AG04449 (cell line): ENCODE data around the gene FICD.

Source experiments
- CTCF ChIA-PET: fragments of 350-600 bp; formaldehyde crosslinking; extraction: SDS; loops from one replicate; lab custom pipeline; 2021; ENCODE audit warnings: antibody characterized with exemption; lab: Yijun Ruan, JAX
- POLR2A ChIA-PET: fragments of 400-600, 350-600 bp; formaldehyde crosslinking; extraction: SDS; loops from one replicate; lab custom pipeline; 2020; ENCODE audit warnings: antibody characterized with exemption, inconsistent platforms; lab: Yijun Ruan, JAX
- DNase-seq: peaks from one replicate; pipeline ENCODE4 v3.0.0-alpha.2; 2010; ENCODE audit warnings: low read depth, low spot score
- H3K4me3 ChIP-seq: 2 replicates; pipeline ENCODE4 v1.5.1; 2011; ENCODE audit warnings: low read depth, mild to moderate bottlenecking, control low read depth, low read length
- TF ChIP-seq, protein P1 (sequence below): IDR thresholded peaks from one replicate; pipeline ENCODE4 v1.5.1; 2011; ENCODE audit warnings: mild to moderate bottlenecking, moderate library complexity, low read length, control low read depth, inconsistent platforms; ENCODE audit not compliant: insufficient read depth; ENCODE audit errors: missing control alignments

The FICD gene

DNA sequence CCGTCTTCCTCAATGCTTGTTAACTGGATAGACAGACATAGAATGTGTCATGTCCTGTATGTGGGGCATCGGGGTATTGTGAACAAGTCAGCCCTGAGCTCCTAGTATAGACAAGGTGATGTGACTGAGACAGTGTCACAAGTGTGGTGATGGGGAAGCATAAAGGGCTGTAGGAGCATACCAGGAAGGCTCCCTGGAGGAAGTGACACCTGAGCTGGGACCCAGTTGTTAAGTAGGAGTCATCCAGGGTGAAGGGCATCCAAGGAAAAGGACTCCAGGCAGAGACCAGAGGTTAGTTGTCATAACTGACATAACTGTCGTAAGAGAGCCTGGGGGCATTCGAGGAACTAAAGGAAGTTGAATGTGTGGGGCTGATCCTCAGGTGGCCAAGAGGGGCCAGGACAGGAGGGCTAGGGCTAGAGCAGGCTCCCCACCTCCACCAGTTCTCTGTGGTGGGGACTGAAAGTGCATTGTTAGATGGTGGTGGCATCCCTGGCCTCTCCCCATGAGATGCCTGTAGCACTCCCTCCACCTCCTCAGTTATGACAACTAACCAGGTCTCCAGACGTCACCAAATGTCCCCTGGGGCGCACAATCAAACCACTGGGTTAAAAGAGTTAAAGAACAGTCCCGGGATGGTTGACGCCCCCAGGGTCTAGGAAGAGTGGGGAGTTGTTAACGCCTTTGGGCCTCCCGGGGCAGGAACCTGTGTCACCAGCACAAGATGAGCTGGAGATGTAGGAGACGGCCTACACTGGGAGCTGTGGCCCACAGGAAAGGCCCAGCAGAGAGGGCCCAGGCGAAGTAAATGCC is 2.4 kb downstream of the FICD start:
- ChIA-PET CTCF (interaction anchor here (0.8 to 2.4 kb wide), 2 partner anchors 101 to 575 kb away, joined by 3 to 9 read pairs; partner anchors contain the start of gene ALKBH2), POLR2A (no interaction called here)
- no peak overlapping the region for H3K4me3 ChIP-seq
- DNase-seq, result no peak
- TF ChIP-seq, protein P1, sequence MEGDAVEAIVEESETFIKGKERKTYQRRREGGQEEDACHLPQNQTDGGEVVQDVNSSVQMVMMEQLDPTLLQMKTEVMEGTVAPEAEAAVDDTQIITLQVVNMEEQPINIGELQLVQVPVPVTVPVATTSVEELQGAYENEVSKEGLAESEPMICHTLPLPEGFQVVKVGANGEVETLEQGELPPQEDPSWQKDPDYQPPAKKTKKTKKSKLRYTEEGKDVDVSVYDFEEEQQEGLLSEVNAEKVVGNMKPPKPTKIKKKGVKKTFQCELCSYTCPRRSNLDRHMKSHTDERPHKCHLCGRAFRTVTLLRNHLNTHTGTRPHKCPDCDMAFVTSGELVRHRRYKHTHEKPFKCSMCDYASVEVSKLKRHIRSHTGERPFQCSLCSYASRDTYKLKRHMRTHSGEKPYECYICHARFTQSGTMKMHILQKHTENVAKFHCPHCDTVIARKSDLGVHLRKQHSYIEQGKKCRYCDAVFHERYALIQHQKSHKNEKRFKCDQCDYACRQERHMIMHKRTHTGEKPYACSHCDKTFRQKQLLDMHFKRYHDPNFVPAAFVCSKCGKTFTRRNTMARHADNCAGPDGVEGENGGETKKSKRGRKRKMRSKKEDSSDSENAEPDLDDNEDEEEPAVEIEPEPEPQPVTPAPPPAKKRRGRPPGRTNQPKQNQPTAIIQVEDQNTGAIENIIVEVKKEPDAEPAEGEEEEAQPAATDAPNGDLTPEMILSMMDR, result no peak

DNA sequence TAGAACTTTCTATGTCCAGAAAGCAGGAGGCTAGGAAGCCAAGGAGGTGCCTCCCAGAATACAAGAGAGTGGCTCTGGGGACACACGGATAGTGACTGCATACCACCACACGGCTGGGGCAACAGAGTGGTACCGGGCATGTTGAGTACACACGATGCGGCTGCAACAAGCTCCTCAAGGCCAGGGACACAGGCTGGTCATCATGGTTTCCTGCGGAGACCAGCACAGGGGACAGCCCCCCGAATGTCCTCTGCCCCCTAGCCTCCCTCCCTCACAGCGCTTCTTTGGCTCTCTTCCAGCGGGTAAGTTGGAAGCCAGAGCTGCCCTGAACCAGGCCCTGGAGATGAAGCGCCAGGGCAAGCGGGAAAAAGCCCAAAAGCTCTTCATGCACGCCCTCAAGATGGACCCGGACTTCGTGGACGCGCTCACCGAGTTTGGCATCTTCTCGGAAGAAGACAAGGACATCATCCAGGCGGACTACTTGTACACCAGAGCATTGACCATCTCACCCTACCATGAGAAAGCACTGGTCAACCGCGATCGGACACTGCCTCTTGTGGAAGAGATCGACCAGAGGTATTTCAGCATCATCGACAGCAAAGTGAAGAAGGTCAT is 3.1 kb downstream of the FICD start:
- TF ChIP-seq, protein P1, result no peak
- ChIA-PET POLR2A (no interaction called here), CTCF (interaction anchor here (0.8 to 1.3 kb wide), 2 partner anchors 8 to 575 kb away, joined by 3 read pairs; partner anchors contain the start of gene ALKBH2)
- no peak for DNase-seq
- H3K4me3 ChIP-seq, result no peak overlapping the region

DNA sequence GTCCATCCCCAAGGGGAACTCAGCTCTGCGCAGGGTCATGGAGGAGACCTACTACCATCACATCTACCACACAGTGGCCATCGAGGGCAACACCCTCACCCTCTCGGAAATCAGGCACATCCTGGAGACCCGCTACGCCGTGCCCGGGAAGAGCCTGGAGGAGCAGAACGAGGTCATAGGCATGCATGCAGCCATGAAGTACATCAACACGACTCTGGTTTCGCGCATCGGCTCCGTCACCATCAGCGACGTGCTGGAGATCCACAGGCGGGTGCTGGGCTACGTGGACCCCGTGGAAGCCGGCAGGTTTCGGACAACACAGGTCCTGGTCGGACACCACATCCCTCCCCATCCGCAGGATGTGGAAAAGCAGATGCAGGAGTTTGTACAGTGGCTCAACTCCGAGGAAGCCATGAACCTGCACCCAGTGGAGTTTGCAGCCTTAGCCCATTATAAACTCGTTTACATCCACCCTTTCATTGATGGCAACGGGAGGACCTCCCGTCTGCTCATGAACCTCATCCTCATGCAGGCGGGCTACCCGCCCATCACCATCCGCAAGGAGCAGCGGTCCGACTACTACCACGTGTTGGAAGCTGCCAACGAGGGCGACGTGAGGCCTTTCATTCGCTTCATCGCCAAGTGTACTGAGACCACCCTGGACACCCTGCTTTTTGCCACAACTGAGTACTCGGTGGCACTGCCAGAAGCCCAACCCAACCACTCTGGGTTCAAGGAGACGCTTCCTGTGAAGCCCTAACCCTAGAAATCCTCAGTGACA is 3.8 kb downstream of the FICD start:
- DNase-seq, result no peak
- TF ChIP-seq, protein P1, result no peak
- H3K4me3 ChIP-seq, result no peak overlapping the region
- ChIA-PET CTCF (interaction anchor here (0.7 to 1.3 kb wide), 2 partner anchors 9 to 99 kb away, joined by 3 read pairs; no protein-coding TSS in a partner anchor), POLR2A (no interaction called here)

DNA sequence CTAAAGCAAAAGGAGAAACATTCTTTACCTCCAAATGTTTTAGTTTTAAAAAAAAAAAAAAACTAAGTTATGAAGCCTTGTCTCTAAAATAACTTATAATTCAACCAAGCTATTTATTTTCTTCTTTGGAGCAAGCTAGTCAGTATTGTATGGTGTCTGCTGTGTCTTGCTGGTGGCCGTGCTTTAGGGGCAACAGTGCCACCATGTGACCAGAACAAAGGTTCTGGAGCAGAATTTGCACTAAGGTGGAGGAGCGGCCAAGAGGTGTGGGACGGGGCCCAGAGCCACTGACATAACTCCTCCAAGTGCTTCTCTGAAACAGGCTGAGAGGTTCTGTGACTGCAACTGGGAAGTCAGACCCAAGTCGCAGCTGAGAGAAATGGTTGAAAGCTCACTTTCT is 4.5 kb downstream of the FICD start:
- DNase-seq, result no peak
- ChIA-PET POLR2A (no interaction called here), CTCF (interaction anchor here (0.7 to 1.3 kb wide), 2 partner anchors 10 to 99 kb away, joined by 3 read pairs; no protein-coding TSS in a partner anchor)
- TF ChIP-seq, protein P1, result no peak
- no peak overlapping the region for H3K4me3 ChIP-seq

DNA sequence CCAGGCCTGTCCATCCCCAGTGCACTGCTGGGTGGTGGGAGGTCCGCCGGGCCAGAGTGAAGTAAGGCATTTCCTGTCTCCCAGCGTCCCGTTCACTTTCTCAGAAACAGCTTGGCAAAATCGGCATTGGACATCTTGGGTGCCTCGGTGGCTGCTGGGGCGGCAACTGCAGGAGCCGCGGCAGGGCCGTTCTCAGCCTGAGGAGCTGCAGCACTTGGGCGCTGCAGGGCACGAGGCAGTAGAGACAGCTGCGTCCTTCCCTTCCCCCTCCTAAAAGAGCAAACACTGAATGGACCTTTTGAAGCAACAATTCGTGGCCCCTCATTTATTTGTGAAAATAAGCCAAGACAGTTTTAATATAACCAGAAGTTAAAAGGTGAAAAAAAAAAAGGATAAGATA is 8.3 kb downstream of the FICD start:
- TF ChIP-seq, protein P1, result no peak
- no peak for DNase-seq
- ChIA-PET CTCF (interaction anchor here (2.0 to 3.0 kb wide), 2 partner anchors 8 to 11 kb away, joined by 5 to 13 read pairs; no protein-coding TSS in a partner anchor), POLR2A (no interaction called here)
- no peak overlapping the region for H3K4me3 ChIP-seq
